GM12878 (cell line): ENCODE measurements around the gene CYP4F11. TPM values are rescaled to one million over a fixed set of nuclear protein-coding genes. Genes with fewer than 3 reads are reported as not detected.

ENCODE experiments used
- ATAC-seq: fragments of 200-7000 bp; cut with Tn5 transposase; 3 replicates; pipeline ENCODE4 v1.9.1; 2020; ENCODE audit warnings: mild to moderate bottlenecking, moderate library complexity
- BruUV-seq: library from RNA; stranded (reverse); fragments of 400-500 nt; replicated peaks from 2 replicates; lab custom pipeline; 2021; lab: Mats Ljungman, UMichigan
- CTCF ChIA-PET: fragments of 300-600 bp; sonication (Branson Sonifier 250); formaldehyde crosslinking; extraction: SDS; loops from one replicate; lab custom pipeline; 2021; ENCODE audit warnings: inconsistent platforms; lab: Yijun Ruan, JAX
- POLR2A ChIA-PET: fragments of 350-600 bp; formaldehyde crosslinking; extraction: SDS; loops from one replicate; lab custom pipeline; 2021; ENCODE audit warnings: inconsistent platforms; lab: Charles Lee
- RAD21 ChIA-PET: fragments of 300-600 bp; sonication (Branson Sonifier 250); formaldehyde crosslinking; loops from one replicate; lab custom pipeline; 2023; ENCODE audit warnings: antibody characterized with exemption; ENCODE audit not compliant: unreplicated experiment; lab: Charles Lee
- SMC1A ChIA-PET: fragments of 300-600 bp; sonication (Branson Sonifier 250); formaldehyde crosslinking; loops from one replicate; lab custom pipeline; 2023; ENCODE audit not compliant: unreplicated experiment, uncharacterized antibody; lab: Charles Lee
- DNase-seq: peaks from one replicate; pipeline ENCODE4 v3.0.0-alpha.2; 2011; ENCODE audit warnings: low read depth, low spot score
- FAIRE-seq: peaks from 3 replicates; lab custom pipeline; 2011; peaks lifted over from hg19 to GRCh38; lab: Jason Lieb, UNC
- H2AFZ ChIP-seq: 2 replicates; pipeline ENCODE4 v1.6.0; 2011; ENCODE audit warnings: low read depth, low read length, control low read depth; ENCODE audit not compliant: control insufficient read depth
- H3K27ac ChIP-seq: 2 replicates; pipeline ENCODE4 v1.5.1; 2011; ENCODE audit warnings: control low read depth; ENCODE audit not compliant: control insufficient read depth, insufficient read depth
- H3K27me3 ChIP-seq, 2 experiments: replicated peaks in 1 of 2; 2 replicates each; pipeline versions ENCODE4 v1.6.0 to v1.6.1; 2011; ENCODE audit warnings: low read length in 1 of 2; ENCODE audit not compliant: control insufficient read depth in 2 of 2, insufficient read depth in 2 of 2
- H3K36me3 ChIP-seq, 2 experiments: 2 replicates each; pipeline ENCODE4 v1.5.1; 2011; ENCODE audit warnings: low read length in 1 of 2; ENCODE audit not compliant: control insufficient read depth in 2 of 2, insufficient read depth in 2 of 2
- H3K4me1 ChIP-seq: 2 replicates; pipeline ENCODE4 v1.6.1; 2011; ENCODE audit warnings: mild to moderate bottlenecking, low read length, moderate library complexity, mixed read lengths; ENCODE audit not compliant: control insufficient read depth, insufficient read depth
- H3K4me2 ChIP-seq: 2 replicates; pipeline ENCODE4 v1.6.0; 2011; ENCODE audit warnings: control low read depth; ENCODE audit not compliant: control insufficient read depth, insufficient read depth
- H3K4me3 ChIP-seq: fragments of 200-600 bp; sonication (generic); 2 replicates; pipeline ENCODE4 v1.5.1; 2016
- H3K79me2 ChIP-seq: 2 replicates; pipeline ENCODE4 v1.6.0; 2011; ENCODE audit warnings: low read length; ENCODE audit not compliant: control insufficient read depth, insufficient read depth
- H3K9ac ChIP-seq: 2 replicates; pipeline ENCODE4 v1.8.0; 2011; ENCODE audit warnings: low read length, control low read depth, mixed read lengths; ENCODE audit not compliant: control insufficient read depth, insufficient read depth
- H3K9me3 ChIP-seq: replicated peaks from 3 replicates; pipeline ENCODE4 v1.5.1; 2011; ENCODE audit warnings: mild to moderate bottlenecking, low read length; ENCODE audit not compliant: control insufficient read depth, insufficient read depth
- H4K20me1 ChIP-seq: 2 replicates; pipeline ENCODE4 v1.6.0; 2011; ENCODE audit not compliant: control insufficient read depth, insufficient read depth
- EP300 ChIP-seq, 2 experiments: fragments of 150-350 bp in 1 of 2; IDR thresholded peaks; 2 replicates each; pipeline ENCODE4 v1.6.1; 2011 to 2012; ENCODE audit warnings: low read depth in 2 of 2, low read length in 2 of 2, borderline replicate concordance in 1 of 2, improper control_type of control experiment in 1 of 2, inconsistent platforms in 1 of 2; ENCODE audit not compliant: control insufficient read depth in 1 of 2
- LARP7 ChIP-seq: fragments of 450-650 bp; IDR thresholded peaks from 2 replicates; pipeline ENCODE4 v1.6.1; 2017; ENCODE audit warnings: mild to moderate bottlenecking
- MYB ChIP-seq: fragments of 150-350 bp; IDR thresholded peaks from 2 replicates; pipeline ENCODE4 v1.6.1; 2014; ENCODE audit warnings: mild to moderate bottlenecking, low read depth, low read length, borderline replicate concordance
- NFXL1 ChIP-seq: fragments of 450-650 bp; IDR thresholded peaks from 2 replicates; pipeline ENCODE4 v1.6.1; 2017; ENCODE audit warnings: antibody characterized with exemption, mild to moderate bottlenecking, borderline replicate concordance
- POLR2A ChIP-seq: IDR thresholded peaks from 2 replicates; pipeline ENCODE4 v1.6.1; 2011; ENCODE audit warnings: low read depth, mild to moderate bottlenecking, low read length
- POLR2AphosphoS2 ChIP-seq: IDR thresholded peaks from 2 replicates; pipeline ENCODE4 v1.6.1; 2011; ENCODE audit warnings: low read depth, mild to moderate bottlenecking, low read length, improper control_type of control experiment, moderate library complexity
- POU2F2 ChIP-seq: IDR thresholded peaks from 3 replicates; pipeline ENCODE4 v1.6.1; 2011; ENCODE audit warnings: low read depth, mild to moderate bottlenecking, low read length, borderline replicate concordance
- WGBS: methylation state at CpG from one replicate; pipeline ENCODE4 v1.1.6; 2016; ENCODE audit warnings: low lambda C conversion rate; ENCODE audit not compliant: insufficient replicate concordance, insufficient coverage; ENCODE audit errors: missing lambda C conversion rate; 5-methylcytosine and 5-hydroxymethylcytosine counted together
- in situ Hi-C: fragments of 300-500 bp; cut with MboI; formaldehyde crosslinking; loops from 9 replicates; pipeline ENCODE4 v1.14.3; 2018; ENCODE audit warnings: mixed read lengths
- intact Hi-C: fragments of 100-400 bp; cut with micrococcal nuclease; formaldehyde crosslinking; loops from one replicate; pipeline ENCODE4 v1.14.2; 2022; ENCODE audit not compliant: unreplicated experiment
- polyA plus RNA-seq, 11 experiments: library from polyadenylated mRNA; depleted of rRNA in 4 of 11; unstranded in 6 of 11; stranded (reverse) in 5 of 11; fragments of >200 nt; fragmentation: Nextera tagmentation in 4 of 11; fragmentation: Illumina TruSeq in 1 of 11; extraction: Ambion mirVana in 4 of 11; extraction: Trizol in 1 of 11; gene quantifications; 1 replicate in 1 of 11; 2 replicates in 10 of 11; pipeline versions ENCODE4 v1.2.1 to v1.2.3, GENCODE V29; 2011 to 2016; ENCODE audit warnings: inconsistent platforms in 2 of 11, missing spikeins in 2 of 11, low read depth in 1 of 11
- total RNA-seq, 4 experiments: library from RNA; depleted of rRNA in 3 of 4; stranded (reverse); fragments of >200 nt in 3 of 4; fragmentation: Illumina TruSeq in 1 of 4; extraction: Trizol in 1 of 4; gene quantifications; 2 replicates each; pipeline versions ENCODE4 v1.2.1 to v1.2.3, GENCODE V29; 2013 to 2021
- TF ChIP-seq, protein P1 (sequence below): fragments of 450-650 bp; conservative IDR thresholded peaks from 2 replicates; pipeline ENCODE4 v1.6.1; 2017; ENCODE audit warnings: mild to moderate bottlenecking, moderate library complexity

CYP4F11 gene
- total and polyA plus RNA-seq, 10 of the 15 experiments (the other 5 are each of a cell fraction or from before 2014, with no cell fraction given): not detected

DNA sequence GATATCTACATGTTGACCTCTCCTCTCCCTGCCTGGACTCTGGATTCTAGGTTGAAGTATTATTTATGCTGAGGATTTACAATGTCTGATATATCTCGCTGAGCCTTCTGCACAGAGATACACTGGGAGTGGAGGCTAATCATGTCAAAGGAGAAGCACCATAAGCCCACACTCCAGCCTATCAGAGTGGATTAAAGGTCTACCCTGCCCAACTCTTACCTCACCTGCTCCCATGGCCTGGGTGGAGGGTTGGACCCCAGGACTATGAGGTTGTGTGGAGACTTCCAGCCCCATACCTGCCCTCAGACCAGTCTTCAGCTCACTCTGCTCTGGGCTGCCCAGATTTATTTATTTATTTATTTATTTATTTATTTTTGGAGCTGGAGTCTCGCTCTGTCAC lies 29.9 kb upstream of the CYP4F11 start:
- POLR2A ChIA-PET: no interaction called here
- DNase-seq (no peak), ATAC-seq (no peak), FAIRE-seq (no peak)
- CTCF ChIA-PET: no interaction called here
- Histone ChIP-seq H3K4me2 (no peak overlapping the region), H2AFZ (no peak overlapping the region), H4K20me1 (no peaks in the 10 kb centered on the region), H3K27me3 (no peaks in the 10 kb centered on the region), H3K4me1 (no peaks in the 10 kb centered on the region), H3K27ac (no peak overlapping the region), H3K4me3 (no peak overlapping the region), H3K9me3 (no peaks in the 10 kb centered on the region; the same call in 2 of the 3 replicates), H3K9ac (no peak overlapping the region), H3K36me3 (no peaks in the 10 kb centered on the region), H3K79me2 (no peaks in the 10 kb centered on the region)
- 13% methylated on average over 2 of the region's 2 CpGs for WGBS
- RAD21 ChIA-PET: no interaction called here
- intact Hi-C loops: no loop called here
- TF ChIP-seq EP300 (IDR thresholded peaks at IDR 0.05; ENCODE audit: borderline replicate concordance in 1 of 2, control insufficient read depth in 1 of 2, low read depth in 2 of 2, low read length in 2 of 2): no peak
- TF ChIP-seq, protein P1, sequence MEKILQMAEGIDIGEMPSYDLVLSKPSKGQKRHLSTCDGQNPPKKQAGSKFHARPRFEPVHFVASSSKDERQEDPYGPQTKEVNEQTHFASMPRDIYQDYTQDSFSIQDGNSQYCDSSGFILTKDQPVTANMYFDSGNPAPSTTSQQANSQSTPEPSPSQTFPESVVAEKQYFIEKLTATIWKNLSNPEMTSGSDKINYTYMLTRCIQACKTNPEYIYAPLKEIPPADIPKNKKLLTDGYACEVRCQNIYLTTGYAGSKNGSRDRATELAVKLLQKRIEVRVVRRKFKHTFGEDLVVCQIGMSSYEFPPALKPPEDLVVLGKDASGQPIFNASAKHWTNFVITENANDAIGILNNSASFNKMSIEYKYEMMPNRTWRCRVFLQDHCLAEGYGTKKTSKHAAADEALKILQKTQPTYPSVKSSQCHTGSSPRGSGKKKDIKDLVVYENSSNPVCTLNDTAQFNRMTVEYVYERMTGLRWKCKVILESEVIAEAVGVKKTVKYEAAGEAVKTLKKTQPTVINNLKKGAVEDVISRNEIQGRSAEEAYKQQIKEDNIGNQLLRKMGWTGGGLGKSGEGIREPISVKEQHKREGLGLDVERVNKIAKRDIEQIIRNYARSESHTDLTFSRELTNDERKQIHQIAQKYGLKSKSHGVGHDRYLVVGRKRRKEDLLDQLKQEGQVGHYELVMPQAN: no peak
- TF ChIP-seq POU2F2: no peak
- TF ChIP-seq POLR2AphosphoS2: no peak
- TF ChIP-seq POLR2A: no peak
- TF ChIP-seq LARP7: no peak
- no peak for TF ChIP-seq MYB
- no peak for TF ChIP-seq NFXL1
- in situ Hi-C loops: no loop called here
- no TSS peak for BruUV-seq
- SMC1A ChIA-PET: no interaction called here
